IPS-NIHi11 (cell line): Measurements from ENCODE around the gene SYCP2.
"Not testable (repeated sequence)": the region's sequence is repeated elsewhere in the genome, so short reads cannot be mapped to it uniquely, and the experiment has no call there.

Experiments
- DNase-seq: peaks from one replicate; pipeline ENCODE4 v3.0.0; 2012; ENCODE audit warnings: mixed read lengths, low spot score

Gene SYCP2, protein sequence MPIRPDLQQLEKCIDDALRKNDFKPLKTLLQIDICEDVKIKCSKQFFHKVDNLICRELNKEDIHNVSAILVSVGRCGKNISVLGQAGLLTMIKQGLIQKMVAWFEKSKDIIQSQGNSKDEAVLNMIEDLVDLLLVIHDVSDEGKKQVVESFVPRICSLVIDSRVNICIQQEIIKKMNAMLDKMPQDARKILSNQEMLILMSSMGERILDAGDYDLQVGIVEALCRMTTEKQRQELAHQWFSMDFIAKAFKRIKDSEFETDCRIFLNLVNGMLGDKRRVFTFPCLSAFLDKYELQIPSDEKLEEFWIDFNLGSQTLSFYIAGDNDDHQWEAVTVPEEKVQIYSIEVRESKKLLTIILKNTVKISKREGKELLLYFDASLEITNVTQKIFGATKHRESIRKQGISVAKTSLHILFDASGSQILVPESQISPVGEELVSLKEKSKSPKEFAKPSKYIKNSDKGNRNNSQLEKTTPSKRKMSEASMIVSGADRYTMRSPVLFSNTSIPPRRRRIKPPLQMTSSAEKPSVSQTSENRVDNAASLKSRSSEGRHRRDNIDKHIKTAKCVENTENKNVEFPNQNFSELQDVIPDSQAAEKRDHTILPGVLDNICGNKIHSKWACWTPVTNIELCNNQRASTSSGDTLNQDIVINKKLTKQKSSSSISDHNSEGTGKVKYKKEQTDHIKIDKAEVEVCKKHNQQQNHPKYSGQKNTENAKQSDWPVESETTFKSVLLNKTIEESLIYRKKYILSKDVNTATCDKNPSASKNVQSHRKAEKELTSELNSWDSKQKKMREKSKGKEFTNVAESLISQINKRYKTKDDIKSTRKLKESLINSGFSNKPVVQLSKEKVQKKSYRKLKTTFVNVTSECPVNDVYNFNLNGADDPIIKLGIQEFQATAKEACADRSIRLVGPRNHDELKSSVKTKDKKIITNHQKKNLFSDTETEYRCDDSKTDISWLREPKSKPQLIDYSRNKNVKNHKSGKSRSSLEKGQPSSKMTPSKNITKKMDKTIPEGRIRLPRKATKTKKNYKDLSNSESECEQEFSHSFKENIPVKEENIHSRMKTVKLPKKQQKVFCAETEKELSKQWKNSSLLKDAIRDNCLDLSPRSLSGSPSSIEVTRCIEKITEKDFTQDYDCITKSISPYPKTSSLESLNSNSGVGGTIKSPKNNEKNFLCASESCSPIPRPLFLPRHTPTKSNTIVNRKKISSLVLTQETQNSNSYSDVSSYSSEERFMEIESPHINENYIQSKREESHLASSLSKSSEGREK (N-terminal part only)

DNA sequence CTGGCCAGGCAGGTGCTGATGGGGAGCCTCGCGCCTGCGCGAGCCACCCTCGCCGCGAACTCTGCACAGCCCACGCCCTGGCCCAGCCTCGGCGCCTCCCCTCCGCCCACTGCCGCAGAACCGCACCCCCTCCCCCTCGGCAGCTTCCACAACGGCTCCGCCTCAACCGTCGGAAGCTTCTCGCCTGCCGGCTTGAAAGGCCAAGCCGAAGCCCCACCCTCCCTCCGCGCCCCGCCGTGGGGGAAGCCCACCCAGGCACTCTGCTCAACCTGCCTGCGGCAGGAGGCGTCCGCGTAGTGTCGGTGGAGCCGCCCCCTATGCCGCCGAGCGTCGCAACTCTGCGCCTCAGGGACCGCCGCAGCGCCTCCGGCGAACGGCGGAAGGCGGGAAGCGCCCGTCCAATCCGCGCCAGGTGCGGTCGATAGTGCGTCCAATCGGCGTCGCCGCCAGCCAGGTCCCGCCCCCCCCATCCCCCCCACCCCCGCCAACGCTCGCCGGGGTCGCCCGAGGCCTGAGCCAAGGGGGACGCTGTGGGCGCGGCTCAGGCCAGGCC is at the start of gene SYCP2:
SYCP2 (minus strand) TSS at position 342 of the 553 bp plus-strand sequence. CDS start 11,224 bp downstream, outside the sequence.
- DNase-seq, result peak; percentile 61

DNA sequence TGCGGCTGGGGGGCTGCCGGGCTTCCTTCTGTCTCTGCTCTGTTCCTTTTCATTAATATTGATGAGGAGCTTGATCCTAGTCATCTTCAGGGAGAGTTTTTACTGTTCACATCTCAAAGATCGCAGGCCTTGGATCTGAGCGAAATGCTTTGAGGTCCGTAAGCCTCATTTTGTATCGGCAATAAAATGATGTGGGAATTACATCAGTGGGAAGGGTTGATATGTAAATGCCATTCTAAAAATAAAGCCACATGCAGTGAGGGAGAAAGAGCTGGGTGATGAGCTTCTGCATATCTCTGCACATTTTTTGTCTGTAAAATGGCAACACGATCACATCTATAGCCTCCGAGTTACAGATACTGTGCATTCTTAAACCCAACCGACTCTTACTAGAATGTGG is 49.6 kb upstream of the SYCP2 start:
- DNase-seq, result no peak

DNA sequence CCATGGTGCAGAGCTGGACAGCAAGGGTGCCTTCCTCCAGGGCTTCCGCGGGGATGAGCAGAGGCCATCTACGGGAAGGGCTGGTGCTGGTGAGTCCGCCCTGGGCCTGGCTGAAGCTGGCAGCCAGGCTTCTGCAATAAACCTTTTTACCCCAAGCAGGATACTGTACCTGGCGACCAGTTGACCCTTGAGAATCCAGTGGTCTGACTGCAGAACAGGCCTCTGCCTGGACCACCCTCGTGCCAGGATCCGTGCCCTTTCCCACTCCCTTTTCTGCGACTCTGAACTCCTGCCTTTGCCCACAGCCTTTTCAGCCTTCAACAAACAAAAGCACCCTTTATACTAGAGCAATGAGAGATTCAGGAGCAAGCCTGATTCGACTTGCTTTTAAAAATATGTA is 43.6 kb upstream of the SYCP2 start:
- no peak for DNase-seq

DNA sequence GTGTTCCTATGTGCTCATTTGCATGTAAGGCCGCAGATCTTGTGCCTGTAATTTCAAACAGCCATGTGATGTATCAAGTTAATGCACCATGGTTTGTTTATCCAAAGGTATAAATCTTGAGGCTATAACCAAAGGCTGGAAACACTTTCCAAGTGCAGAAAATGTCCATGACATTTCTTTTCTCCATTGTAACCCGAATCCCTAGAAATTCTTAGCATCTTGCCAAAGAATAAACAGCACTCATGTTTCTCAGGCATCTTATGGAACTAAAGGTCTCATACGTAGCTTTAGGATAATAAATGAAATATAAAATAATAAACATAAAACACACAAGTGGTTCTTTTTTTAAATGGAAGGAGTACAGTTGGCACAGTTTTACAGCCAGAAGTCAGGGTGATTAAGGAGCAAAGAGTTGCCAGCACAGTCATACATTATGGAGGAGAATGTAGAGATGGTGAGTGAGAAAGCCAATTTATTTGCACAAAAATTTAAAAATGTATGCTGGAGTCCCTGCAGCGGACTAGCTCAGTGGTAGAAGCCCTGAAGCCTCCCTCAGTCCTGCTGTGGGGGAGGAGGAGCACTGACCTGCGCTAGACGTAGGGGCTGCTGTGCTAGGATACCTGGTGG is 42.8 kb upstream of the SYCP2 start:
- DNase-seq, result no peak

DNA sequence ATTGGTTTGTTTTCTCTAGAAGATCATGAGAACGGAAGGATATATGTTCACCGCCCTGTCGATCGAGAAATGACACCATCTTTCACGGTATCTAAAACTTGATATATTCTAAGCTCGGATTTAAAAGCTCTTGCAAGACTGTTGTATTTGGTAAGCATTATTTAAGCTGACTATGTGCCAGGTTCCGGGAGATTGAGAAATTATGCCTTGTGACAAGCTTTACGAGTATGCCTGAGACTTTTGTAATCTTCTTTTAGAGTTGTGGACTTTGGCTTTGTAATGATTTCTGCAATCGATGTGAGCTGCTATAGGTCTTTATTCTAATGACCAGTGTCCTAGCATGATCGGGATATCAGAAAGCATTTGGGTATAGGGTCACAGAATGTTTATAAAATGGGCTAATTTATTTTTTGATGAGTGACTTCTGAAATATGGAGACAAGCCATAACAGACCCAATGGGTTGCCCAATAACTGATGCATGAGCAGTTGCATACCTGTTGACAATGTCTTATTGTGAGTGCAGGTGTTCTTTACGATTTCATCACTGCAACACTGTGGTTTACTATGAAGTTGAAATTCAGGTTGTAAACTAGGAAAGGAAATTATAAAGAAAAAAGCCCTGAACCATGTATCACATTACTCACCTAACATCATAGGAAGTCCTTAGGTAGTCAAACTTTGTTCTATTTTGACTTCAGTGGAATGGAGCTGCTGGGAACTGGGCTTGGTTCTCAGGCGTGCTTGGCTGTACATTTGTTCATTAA is 38.8 kb upstream of the SYCP2 start:
- DNase-seq, result no peak

DNA sequence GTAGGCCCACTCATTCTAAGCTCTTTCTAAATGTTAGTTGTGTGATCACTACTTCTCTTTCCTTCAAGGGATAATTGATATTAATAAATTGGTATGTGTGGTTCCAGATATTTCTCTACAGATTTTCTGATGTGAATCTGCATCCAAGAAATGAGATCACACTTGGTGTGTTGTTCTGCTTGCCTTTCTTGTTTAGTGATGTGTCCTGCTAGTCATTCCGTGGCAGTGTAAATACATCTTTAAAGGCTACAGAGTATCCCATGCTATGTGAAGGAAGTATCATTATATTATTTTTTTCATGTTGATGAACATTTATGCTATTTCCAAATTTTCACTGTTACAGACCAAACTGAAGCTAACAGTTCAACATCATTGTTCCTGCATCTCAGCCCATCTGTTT is 38.0 kb upstream of the SYCP2 start:
- no peak for DNase-seq

DNA sequence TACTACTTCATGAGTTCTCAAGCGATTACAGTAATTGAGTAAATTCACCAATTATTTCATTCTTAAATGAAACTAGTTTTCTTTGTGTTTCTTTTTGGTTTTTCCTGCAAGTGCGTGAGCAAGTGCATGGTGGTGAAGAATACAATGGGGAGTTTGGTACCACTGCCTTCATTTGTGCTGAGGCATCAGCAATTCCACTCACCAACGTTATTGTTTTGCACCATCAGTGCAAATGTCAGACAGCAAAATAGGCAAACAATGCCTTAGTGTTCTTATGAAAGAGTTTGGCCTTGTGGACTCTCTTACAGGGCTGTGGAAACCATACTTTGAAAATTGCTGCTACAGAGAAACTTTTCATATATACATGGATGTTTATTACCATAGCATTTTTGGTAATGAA is 33.0 kb upstream of the SYCP2 start:
- no peak for DNase-seq

DNA sequence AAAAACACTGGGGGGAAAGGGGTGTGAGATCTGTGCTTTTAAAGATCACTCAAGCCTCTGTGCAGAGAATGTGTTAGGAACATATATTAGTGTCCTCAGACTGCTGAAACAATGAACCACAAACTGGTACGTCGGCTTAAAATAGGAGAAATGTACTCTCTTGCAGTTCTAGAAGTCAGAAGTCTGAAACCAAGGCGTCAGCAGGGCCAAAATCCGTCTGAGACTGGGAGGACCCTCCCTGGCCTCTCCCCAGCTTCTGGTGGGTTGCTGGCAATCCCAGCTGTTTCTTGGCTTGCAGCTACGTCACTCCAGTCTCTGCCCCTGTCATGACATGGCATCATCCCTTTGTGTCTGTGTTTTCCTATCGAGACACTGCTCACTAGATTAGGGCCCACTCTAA is 28.7 kb upstream of the SYCP2 start:
- no peak for DNase-seq

DNA sequence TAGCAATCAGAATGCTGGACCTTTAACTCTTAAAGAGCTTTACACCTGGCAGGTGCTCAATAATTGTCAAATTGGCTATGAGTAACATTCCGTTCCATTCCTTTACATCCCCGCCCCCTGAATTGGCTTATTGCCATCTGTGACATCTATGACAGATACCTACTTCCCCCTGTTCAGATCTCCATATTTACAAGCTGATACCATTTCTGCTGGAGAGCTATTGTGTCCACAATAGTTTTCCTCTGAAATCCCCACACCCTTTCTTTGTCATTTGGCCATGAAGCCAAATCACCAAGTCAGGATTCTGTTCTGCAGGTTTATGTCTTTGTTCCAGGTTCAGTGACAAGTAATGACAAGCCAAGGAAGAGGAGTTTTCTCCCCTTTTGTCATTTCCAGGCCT is 28.0 kb upstream of the SYCP2 start:
- no peak for DNase-seq

DNA sequence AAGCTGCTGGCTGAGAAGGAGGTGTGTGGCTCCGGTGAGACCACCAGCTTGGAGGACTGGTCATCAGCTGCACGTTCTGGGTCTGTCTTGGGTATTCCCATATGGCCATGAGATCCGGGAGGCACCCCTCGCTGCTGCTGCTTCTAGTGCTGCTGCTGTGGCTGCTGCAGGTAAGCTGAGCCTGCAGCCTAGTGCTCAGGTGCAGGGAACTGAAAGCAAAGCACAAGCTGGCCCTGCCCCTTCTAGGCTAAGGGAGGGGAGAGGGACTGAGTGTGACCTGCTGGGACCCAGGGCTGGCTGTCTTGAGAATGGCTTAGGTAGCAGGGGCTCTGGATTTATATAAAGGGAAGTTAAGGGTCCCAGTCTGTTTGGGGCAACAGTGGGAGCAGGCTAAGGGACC is 25.2 kb upstream of the SYCP2 start:
- peak; percentile 26 for DNase-seq

DNA sequence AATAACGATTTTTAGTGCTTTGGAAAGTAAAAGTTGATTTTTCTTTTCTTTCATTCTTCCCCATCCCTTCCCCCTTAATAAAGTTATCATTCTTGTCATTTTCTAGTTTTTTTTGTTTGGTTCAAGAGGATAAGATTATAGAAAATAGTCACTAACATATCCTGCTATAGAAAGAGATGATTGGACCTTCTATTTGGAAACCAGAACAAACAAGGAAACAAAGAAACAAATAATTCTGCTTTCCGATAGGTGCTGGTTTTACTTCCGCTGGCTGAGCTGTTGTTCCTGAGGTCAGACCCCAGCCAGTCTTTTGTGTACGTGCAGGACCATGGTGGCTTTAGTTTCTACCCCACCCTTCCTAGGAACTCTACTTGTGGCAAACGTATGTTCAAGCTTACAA is 24.7 kb upstream of the SYCP2 start, which contains the start of gene CDH26:
CDH26 (plus strand) TSS at position 301 of the 400 bp plus-strand sequence. CDS start 304 bp downstream, outside the sequence.
- DNase-seq, result no peak

DNA sequence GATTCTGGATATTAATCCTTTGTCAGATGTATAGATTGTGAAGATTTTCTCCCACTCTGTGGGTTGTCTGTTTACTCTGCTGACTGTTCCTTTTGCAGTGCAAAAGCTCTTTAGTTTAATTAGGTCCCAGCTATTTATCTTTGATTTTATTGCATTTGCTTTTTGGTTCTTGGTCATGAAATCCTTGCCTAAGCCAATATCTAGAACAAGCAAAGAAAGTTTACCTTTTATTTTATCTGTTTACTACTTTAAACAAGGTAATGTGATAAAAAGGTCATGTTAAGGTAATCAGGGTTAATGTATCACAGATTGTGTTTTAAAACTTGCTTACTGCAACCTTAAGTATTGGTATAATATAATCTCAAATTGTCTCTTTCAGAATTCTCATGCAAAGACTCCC is 24.1 kb upstream of the SYCP2 start:
- DNase-seq, result not testable (repeated sequence)

DNA sequence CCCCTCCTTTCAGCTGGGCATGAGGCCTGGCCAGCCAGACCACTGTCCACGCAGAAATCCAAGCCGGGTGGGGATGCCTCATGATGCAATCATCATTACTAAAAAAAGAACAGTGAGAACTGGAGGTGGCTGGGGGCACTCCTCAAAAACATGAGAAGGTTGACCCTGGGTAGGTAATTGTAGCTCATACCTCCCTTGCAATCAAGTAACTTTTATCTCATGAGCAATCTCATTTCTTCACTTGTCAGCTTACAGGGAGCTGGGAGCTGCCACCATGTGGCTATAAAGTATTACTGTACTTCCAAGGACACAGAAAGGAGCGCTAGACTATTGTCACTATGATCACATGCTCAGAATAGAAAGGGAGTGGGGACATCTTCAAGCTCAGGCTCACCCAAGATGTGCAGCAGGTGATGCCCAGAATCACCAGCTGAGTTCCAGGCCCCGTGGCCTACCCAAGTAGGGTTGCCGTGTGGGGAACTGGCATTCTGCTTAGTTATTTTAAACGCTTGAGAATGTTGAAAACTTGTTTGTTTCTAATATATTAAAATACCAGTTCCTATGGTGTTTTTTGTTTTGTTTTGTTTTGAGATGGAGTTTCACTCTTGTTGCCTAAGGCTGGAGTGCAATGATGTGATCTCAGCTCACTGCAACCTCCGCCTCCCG is 21.8 kb upstream of the SYCP2 start:
- peak; percentile 33 for DNase-seq

DNA sequence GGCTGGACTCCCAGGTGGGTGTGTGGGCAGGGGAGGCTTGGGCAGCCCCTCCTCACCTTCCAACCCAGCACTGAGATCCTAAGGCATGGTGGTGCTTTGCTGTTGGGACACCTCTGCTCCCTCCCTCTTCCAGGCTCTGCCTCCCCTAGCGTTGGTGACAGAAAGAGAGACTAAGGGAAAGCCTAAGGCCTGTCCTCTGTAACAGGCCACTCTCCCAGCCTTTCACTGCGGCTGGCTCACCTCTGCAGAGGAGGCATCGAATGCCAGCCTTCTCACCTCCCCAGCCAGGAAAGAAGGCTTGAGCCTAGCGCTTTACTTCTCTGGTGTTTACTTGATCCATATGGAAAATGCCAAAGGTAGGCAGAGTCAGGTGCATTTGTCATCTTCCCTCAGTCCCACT is 21.3 kb upstream of the SYCP2 start:
- no peak for DNase-seq

DNA sequence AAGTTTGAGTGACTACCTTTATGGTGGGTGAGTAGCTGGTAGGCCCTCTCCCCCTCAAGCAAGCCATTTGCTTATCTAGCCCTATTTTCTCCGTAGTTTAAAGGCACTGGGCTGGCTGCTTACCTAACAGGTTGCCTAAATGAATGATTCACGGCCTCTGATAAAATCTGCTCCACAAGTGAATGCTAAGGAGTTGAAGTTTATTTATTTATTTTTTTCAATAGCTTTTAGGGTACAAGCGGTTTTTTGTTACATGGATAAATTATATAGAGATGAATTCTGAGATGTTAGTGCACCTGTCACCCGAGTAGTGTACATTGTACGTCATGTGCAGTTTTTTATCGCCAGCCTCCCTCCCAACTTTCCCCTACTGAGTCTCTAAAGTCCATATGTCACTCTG is 16.5 kb upstream of the SYCP2 start:
- no peak for DNase-seq

DNA sequence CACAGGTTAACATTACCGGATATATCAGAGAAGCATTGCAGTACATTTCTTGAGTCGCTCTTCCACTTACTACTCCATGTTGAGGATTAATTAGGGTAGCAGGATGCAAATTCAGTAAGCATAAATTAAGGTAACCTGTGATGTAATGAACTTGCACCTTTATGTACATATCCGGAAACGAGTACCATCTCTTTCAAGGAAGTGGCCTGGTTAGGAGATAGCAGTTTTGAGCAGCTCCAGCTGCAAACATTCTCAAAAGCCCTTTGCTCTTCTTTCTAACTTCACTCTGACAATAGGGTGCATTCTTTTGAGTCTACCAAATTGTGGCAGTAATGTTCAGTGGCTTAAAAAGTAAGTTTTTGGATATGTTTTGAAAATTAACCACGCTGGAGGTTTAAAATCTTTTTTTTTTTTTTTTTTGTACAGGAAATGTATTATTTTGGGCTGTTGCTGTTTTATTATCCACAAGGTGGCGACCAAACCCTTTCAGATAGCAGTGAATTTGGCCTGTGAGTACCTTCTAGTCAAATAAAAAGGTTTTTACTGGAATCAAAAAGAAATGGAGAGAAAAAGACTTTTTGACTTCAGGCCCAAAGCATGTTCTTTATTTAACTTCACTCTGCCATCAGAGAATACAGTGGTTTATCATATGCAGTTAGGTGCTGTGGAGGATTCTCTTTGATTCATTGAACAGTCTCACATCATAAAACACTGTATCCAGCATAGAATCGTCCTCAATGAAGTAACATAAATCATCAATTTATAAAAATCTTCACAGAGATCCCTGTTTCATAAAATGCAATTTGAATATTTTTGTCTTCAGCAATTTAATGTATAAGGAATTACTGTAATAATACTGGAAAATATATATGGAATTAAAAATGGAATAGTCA is 15.6 kb upstream of the SYCP2 start:
- DNase-seq, result no peak

DNA sequence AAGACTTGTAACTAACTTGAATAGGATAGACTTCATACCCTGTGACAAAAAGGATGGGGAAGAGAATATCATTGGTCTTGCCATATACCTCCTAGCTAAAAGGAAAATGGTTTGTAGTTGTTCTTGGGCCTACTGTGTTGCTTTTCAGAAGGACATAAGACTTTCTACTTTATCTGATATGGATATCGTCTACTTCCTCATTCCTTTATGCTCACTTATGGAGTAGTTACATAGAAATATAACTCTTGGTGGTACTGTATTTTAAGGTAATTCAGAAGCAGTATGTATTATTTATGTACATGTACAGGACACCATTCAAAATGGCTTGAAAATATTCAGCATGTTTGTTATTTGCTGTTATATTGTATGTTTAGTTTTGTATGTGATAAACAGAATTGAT is 14.8 kb upstream of the SYCP2 start:
- DNase-seq, result no peak

DNA sequence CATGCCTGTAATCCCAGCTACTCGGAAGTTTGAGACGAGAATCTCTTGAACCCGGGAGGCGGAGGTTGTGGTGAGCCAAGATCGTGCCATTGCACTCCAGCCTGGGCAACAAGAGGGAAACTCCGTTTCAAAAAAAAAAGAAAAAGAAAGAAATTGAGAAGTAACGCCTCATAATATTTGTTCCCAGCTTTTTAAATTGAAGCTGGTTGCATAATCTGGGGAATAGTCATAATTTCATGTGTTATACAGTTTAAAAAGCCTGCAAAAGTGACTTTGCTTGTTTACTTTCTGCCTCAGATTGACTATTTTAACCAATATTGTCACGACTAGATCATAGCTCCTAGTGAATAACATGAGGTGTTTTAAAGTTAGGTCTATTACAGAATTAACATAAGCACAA is 13.9 kb upstream of the SYCP2 start:
- no peak for DNase-seq

DNA sequence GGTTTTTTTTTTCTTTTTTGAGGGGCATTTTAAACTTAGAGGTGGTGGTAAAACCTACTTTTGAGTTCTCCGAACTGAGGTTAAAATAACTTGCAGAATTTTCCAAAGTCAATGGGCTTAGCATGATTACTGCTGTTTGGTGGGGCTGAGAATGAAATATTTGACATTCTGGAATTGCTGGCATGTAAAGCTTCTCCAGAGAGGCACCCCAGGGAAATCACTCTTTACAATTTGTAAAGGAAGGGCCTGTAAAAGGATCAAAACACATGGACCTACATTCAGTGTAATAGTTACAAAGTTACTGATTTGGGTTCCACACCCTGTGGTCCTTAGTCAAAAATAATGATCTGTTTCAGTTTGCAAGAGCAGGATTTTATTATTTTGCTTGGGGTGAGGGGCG is 12.3 kb upstream of the SYCP2 start:
- no peak for DNase-seq
